Measurements from ENCODE around the gene ADARB2. TPM values are rescaled to one million over a fixed set of nuclear protein-coding genes. Genes with fewer than 3 reads are reported as not detected.

Gene ADARB2
- total and polyA plus RNA-seq, 10 of the 15 experiments (the other 5 are each of a cell fraction or from before 2014, with no cell fraction given), result 0.02 to 4.1 (median 0.76) TPM

DNA sequence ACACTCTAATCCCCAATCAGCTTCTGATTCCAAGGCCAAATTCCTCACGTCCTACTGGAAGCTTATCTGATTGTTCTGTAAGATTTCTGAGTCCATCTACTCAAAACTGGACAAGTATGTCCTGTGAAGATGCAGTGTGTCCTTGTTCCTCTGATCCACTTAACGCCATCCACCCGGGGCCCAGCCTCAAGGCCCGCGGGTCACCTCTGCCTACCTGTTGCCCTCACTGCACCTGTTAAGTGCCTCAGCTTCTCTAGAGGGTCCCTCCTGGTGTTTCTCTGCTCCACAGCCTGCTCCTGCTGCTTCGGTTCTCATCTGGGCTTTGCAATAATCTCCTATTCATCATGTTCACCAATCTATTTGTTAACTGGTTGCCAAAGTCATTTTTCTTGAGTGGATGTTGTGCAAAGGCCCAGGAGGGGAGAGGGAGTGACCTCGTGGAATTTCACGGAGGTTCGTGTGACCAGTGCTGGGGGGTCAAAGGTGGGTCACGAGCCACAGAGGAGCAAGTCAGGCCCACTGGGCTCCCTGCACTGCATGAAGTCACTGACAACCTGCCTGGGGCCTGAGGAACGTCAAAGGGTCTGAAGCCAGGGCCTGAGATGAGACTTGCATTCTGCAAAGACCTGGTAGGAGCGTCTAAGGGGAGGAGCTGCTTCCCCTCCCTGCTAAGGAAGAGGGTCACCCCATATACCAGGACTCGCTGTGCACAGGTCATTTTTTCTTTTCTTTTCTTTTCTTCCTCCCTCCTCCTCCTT, 343.0 kb downstream of the ADARB2 start:
- ChIA-PET RAD21 (ENCODE audit: unreplicated experiment) (no interaction called here), POLR2A (no interaction called here), SMC1A (ENCODE audit: uncharacterized antibody, unreplicated experiment) (no interaction called here), CTCF (no interaction called here)
- TF ChIP-seq EZH2 (IDR thresholded peaks at IDR 0.05; ENCODE audit: borderline replicate concordance, control insufficient read depth, low read depth, low read length) (no peak), YBX1 (IDR thresholded peaks at IDR 0.05) (no peak), BHLHE40 (IDR thresholded peaks at IDR 0.05; ENCODE audit: borderline replicate concordance in 1 of 2, low read depth in 2 of 2, low read length in 1 of 2) (no peak), WRNIP1 (IDR thresholded peaks at IDR 0.05; ENCODE audit: borderline replicate concordance, low read depth, low read length) (no peak), MYB (IDR thresholded peaks at IDR 0.05; ENCODE audit: borderline replicate concordance, low read depth, low read length) (no peak)
- TF ChIP-seq, protein P1, sequence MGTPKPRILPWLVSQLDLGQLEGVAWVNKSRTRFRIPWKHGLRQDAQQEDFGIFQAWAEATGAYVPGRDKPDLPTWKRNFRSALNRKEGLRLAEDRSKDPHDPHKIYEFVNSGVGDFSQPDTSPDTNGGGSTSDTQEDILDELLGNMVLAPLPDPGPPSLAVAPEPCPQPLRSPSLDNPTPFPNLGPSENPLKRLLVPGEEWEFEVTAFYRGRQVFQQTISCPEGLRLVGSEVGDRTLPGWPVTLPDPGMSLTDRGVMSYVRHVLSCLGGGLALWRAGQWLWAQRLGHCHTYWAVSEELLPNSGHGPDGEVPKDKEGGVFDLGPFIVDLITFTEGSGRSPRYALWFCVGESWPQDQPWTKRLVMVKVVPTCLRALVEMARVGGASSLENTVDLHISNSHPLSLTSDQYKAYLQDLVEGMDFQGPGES (IDR thresholded peaks at IDR 0.05), result no peak
- TF ChIP-seq, protein P2, sequence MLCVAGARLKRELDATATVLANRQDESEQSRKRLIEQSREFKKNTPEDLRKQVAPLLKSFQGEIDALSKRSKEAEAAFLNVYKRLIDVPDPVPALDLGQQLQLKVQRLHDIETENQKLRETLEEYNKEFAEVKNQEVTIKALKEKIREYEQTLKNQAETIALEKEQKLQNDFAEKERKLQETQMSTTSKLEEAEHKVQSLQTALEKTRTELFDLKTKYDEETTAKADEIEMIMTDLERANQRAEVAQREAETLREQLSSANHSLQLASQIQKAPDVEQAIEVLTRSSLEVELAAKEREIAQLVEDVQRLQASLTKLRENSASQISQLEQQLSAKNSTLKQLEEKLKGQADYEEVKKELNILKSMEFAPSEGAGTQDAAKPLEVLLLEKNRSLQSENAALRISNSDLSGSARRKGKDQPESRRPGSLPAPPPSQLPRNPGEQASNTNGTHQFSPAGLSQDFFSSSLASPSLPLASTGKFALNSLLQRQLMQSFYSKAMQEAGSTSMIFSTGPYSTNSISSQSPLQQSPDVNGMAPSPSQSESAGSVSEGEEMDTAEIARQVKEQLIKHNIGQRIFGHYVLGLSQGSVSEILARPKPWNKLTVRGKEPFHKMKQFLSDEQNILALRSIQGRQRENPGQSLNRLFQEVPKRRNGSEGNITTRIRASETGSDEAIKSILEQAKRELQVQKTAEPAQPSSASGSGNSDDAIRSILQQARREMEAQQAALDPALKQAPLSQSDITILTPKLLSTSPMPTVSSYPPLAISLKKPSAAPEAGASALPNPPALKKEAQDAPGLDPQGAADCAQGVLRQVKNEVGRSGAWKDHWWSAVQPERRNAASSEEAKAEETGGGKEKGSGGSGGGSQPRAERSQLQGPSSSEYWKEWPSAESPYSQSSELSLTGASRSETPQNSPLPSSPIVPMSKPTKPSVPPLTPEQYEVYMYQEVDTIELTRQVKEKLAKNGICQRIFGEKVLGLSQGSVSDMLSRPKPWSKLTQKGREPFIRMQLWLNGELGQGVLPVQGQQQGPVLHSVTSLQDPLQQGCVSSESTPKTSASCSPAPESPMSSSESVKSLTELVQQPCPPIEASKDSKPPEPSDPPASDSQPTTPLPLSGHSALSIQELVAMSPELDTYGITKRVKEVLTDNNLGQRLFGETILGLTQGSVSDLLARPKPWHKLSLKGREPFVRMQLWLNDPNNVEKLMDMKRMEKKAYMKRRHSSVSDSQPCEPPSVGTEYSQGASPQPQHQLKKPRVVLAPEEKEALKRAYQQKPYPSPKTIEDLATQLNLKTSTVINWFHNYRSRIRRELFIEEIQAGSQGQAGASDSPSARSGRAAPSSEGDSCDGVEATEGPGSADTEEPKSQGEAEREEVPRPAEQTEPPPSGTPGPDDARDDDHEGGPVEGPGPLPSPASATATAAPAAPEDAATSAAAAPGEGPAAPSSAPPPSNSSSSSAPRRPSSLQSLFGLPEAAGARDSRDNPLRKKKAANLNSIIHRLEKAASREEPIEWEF (IDR thresholded peaks at IDR 0.05; ENCODE audit: insufficient replicate concordance, low read depth, low read length), result no peak
- Histone ChIP-seq H3K9ac (ENCODE audit: control insufficient read depth, insufficient read depth, low read length) (no peak overlapping the region), H3K4me2 (ENCODE audit: control insufficient read depth, insufficient read depth) (no peak overlapping the region), H3K4me1 (ENCODE audit: control insufficient read depth, insufficient read depth, low read length) (no peaks in the 10 kb centered on the region), H3K79me2 (ENCODE audit: control insufficient read depth, insufficient read depth, low read length) (no peaks in the 10 kb centered on the region), H3K27me3 (replicated peaks in 1 of 2; ENCODE audit: control insufficient read depth in 2 of 2, insufficient read depth in 2 of 2, low read length in 1 of 2) (no peaks in the 10 kb centered on the region), H3K9me3 (replicated peaks; ENCODE audit: control insufficient read depth, insufficient read depth, low read length) (no peaks in the 10 kb centered on the region), H3K4me3 (no peak overlapping the region), H3K27ac (ENCODE audit: control insufficient read depth, insufficient read depth) (no peak overlapping the region), H2AFZ (ENCODE audit: control insufficient read depth, low read depth, low read length) (no peak overlapping the region), H3K36me3 (ENCODE audit: control insufficient read depth in 2 of 2, insufficient read depth in 2 of 2, low read length in 1 of 2) (no peaks in the 10 kb centered on the region), H4K20me1 (ENCODE audit: control insufficient read depth, insufficient read depth) (no peaks in the 10 kb centered on the region)
- BruUV-seq (replicated peaks), result no TSS peak
- in situ Hi-C loops (cut with MboI) (no loop called here), intact Hi-C loops (cut with micrococcal nuclease; ENCODE audit: unreplicated experiment) (no loop called here)
- no peak for FAIRE-seq
- 22% methylated on average over 13 of the region's 13 CpGs for WGBS (ENCODE audit: insufficient coverage, insufficient replicate concordance, low lambda C conversion rate, missing lambda C conversion rate)
- no peak for DNase-seq (ENCODE audit: low read depth, low spot score)
- ATAC-seq, result no peak

Measured in GM12878 (cell line).